OCI-LY1 (cell line): ENCODE measurements around the gene AP3M1.

Experiments
- CTCF ChIP-seq: fragments of 200-600 bp; sonication (generic), shearing (Covaris generic); IDR thresholded peaks from 2 replicates; pipeline ENCODE4 v1.5.1; 2017; ENCODE audit warnings: mild to moderate bottlenecking, antibody characterized with exemption, low read length, moderate library complexity, mixed read lengths
- EZH2 ChIP-seq: fragments of 200-600 bp; sonication (generic), shearing (Covaris generic); IDR thresholded peaks from 2 replicates; pipeline ENCODE4 v1.8.0; 2017; ENCODE audit warnings: borderline replicate concordance, mixed run types, mild to moderate bottlenecking, antibody characterized with exemption, low read length, moderate library complexity, mixed read lengths

GRCh38 chr10:74093530-74094164 lies 57.0 kb downstream of the AP3M1 start:
- TF ChIP-seq CTCF (no peak), EZH2 (no peak)
